Mesendoderm (in vitro differentiated cells): ENCODE results near the gene EXD3.

ENCODE experiments used
- DNase-seq: peaks from one replicate; pipeline ENCODE4 v3.0.0; 2013
- H2AK5ac ChIP-seq: 2 replicates; pipeline ENCODE4 v1.6.1; 2013; ENCODE audit warnings: low read length, inconsistent platforms
- H2BK120ac ChIP-seq: 2 replicates; pipeline ENCODE4 v1.6.1; 2013; ENCODE audit warnings: low read depth, mild to moderate bottlenecking, low read length, moderate library complexity, mixed read lengths
- H2BK15ac ChIP-seq: replicated peaks from 2 replicates; pipeline ENCODE4 v1.6.1; 2013; ENCODE audit warnings: low read depth, mild to moderate bottlenecking, moderate library complexity
- H2BK5ac ChIP-seq: 2 replicates; pipeline ENCODE4 v1.6.1; 2013; ENCODE audit warnings: low read length, inconsistent platforms
- H3K18ac ChIP-seq: 2 replicates; pipeline ENCODE4 v1.6.1; 2013; ENCODE audit warnings: mild to moderate bottlenecking, low read length, mixed read lengths
- H3K23ac ChIP-seq: one replicate; pipeline ENCODE4 v1.6.1; 2013; ENCODE audit warnings: low read length
- H3K27ac ChIP-seq: 2 replicates; pipeline ENCODE4 v1.5.1; 2013; ENCODE audit warnings: low read depth, mild to moderate bottlenecking, inconsistent platforms, low read length, moderate library complexity
- H3K27me3 ChIP-seq: 2 replicates; pipeline ENCODE4 v1.6.1; 2013; ENCODE audit warnings: low read length, control low read depth, mild to moderate bottlenecking, inconsistent platforms; ENCODE audit not compliant: insufficient read depth, poor library complexity
- H3K36me3 ChIP-seq: 2 replicates; pipeline ENCODE4 v1.6.1; 2013; ENCODE audit warnings: low read length, inconsistent platforms; ENCODE audit not compliant: control insufficient read depth, insufficient read depth
- H3K4ac ChIP-seq: one replicate; pipeline ENCODE4 v1.6.1; 2013; ENCODE audit warnings: low read depth, mild to moderate bottlenecking, low read length, moderate library complexity
- H3K4me1 ChIP-seq: 2 replicates; pipeline ENCODE4 v1.6.1; 2013; ENCODE audit warnings: low read depth, low read length, inconsistent platforms; ENCODE audit not compliant: control insufficient read depth
- H3K4me2 ChIP-seq: 2 replicates; pipeline ENCODE4 v1.6.1; 2013; ENCODE audit warnings: low read length
- H3K4me3 ChIP-seq: 2 replicates; pipeline ENCODE4 v1.5.1; 2013; ENCODE audit warnings: mild to moderate bottlenecking, low read length
- H3K56ac ChIP-seq: one replicate; pipeline ENCODE4 v1.6.1; 2013; ENCODE audit warnings: low read length
- H3K79me1 ChIP-seq: 2 replicates; pipeline ENCODE4 v1.6.1; 2013; ENCODE audit warnings: low read length, inconsistent platforms
- H3K79me2 ChIP-seq: 2 replicates; pipeline ENCODE4 v1.6.1; 2013; ENCODE audit warnings: mild to moderate bottlenecking, low read length; ENCODE audit not compliant: control insufficient read depth, insufficient read depth
- H3K9ac ChIP-seq: 2 replicates; pipeline ENCODE4 v1.6.1; 2013; ENCODE audit warnings: low read length, inconsistent platforms
- H4K5ac ChIP-seq: one replicate; pipeline ENCODE4 v1.6.1; 2013; ENCODE audit warnings: low read length
- H4K8ac ChIP-seq: one replicate; pipeline ENCODE4 v1.6.1; 2013; ENCODE audit warnings: low read depth, mild to moderate bottlenecking, control low read depth, low read length, moderate library complexity
- WGBS: extraction: QIAGEN DNeasy Blood & Tissue Kit; methylation state at CpG from one replicate; pipeline ENCODE4 v1.1.7; 2013; ENCODE audit warnings: low lambda C conversion rate, missing lambda C conversion rate; ENCODE audit not compliant: insufficient coverage; ENCODE audit errors: extremely low coverage; 5-methylcytosine and 5-hydroxymethylcytosine counted together

The EXD3 gene

GRCh38 chr9:137311986-137312851 lies 110.7 kb downstream of the EXD3 start:
- Histone ChIP-seq H2BK5ac (no peak overlapping the region), H3K4ac (no peak overlapping the region), H3K23ac (no peak overlapping the region), H4K8ac (no peak overlapping the region), H3K4me3 (no peak overlapping the region), H3K27ac (no peak overlapping the region), H4K5ac (no peak overlapping the region), H3K27me3 (no peaks in the 10 kb centered on the region), H3K56ac (no peak overlapping the region), H2BK120ac (no peak overlapping the region), H3K18ac (no peak overlapping the region), H3K79me2 (no peaks in the 10 kb centered on the region), H2BK15ac (no peak overlapping the region), H3K4me1 (no peaks in the 10 kb centered on the region), H3K9ac (no peak overlapping the region), H3K4me2 (no peak overlapping the region), H2AK5ac (no peak overlapping the region), H3K36me3 (no peaks in the 10 kb centered on the region), H3K79me1 (no peaks in the 10 kb centered on the region)
- DNase-seq: no peak
- WGBS: no CpG with 5 or more reads among the region's 28 CpGs

GRCh38 chr9:137311171-137311985 lies 111.6 kb downstream of the EXD3 start:
- DNase-seq: no peak
- H3K4ac ChIP-seq: no peak overlapping the region
- no peak overlapping the region for H3K27ac ChIP-seq
- H3K79me2 ChIP-seq: no peaks in the 10 kb centered on the region
- H4K5ac ChIP-seq: no peak overlapping the region
- no peak overlapping the region for H2BK120ac ChIP-seq
- H3K36me3 ChIP-seq: no peaks in the 10 kb centered on the region
- no peaks in the 10 kb centered on the region for H3K27me3 ChIP-seq
- H3K18ac ChIP-seq: no peak overlapping the region
- H2AK5ac ChIP-seq: no peak overlapping the region
- H3K4me3 ChIP-seq: no peak overlapping the region
- no peaks in the 10 kb centered on the region for H3K79me1 ChIP-seq
- H2BK5ac ChIP-seq: no peak overlapping the region
- no peak overlapping the region for H3K23ac ChIP-seq
- no peak overlapping the region for H4K8ac ChIP-seq
- H3K9ac ChIP-seq: no peak overlapping the region
- no peaks in the 10 kb centered on the region for H3K4me1 ChIP-seq
- no CpG with 5 or more reads among the region's 27 CpGs for WGBS
- H3K56ac ChIP-seq: no peak overlapping the region
- no peak overlapping the region for H2BK15ac ChIP-seq
- no peak overlapping the region for H3K4me2 ChIP-seq

- Histone ChIP-seq H2BK5ac (no peak overlapping the region), H3K79me2 (no peaks in the 10 kb centered on the region), H3K56ac (no peak overlapping the region), H3K23ac (no peak overlapping the region), H3K27ac (no peak overlapping the region), H2AK5ac (no peak overlapping the region), H3K18ac (no peak overlapping the region), H2BK15ac (no peak overlapping the region), H3K4ac (no peak overlapping the region), H2BK120ac (no peak overlapping the region), H3K4me3 (no peak overlapping the region), H3K79me1 (no peaks in the 10 kb centered on the region), H4K5ac (no peak overlapping the region), H3K9ac (no peak overlapping the region), H3K27me3 (no peaks in the 10 kb centered on the region), H4K8ac (no peak overlapping the region), H3K4me1 (peaks cover 5% of the 10 kb centered on the region), H3K36me3 (no peaks in the 10 kb centered on the region), H3K4me2 (no peak overlapping the region)
- no peak for DNase-seq
- WGBS: no CpG with 5 or more reads among the region's 20 CpGs
Observed at GRCh38 chr9:137310189-137311052, 112.5 kb downstream of the EXD3 start.

GRCh38 chr9:137309368-137310188 lies 113.4 kb downstream of the EXD3 start:
- H3K79me2 ChIP-seq: no peaks in the 10 kb centered on the region
- no peak overlapping the region for H2BK5ac ChIP-seq
- peaks cover 8% of the 10 kb centered on the region for H3K4me1 ChIP-seq
- no peak overlapping the region for H2BK120ac ChIP-seq
- WGBS: no CpG with 5 or more reads among the region's 15 CpGs
- no peak overlapping the region for H2BK15ac ChIP-seq
- no peaks in the 10 kb centered on the region for H3K27me3 ChIP-seq
- no peak overlapping the region for H3K56ac ChIP-seq
- no peak overlapping the region for H3K18ac ChIP-seq
- no peaks in the 10 kb centered on the region for H3K36me3 ChIP-seq
- no peak overlapping the region for H3K9ac ChIP-seq
- no peak overlapping the region for H3K27ac ChIP-seq
- H3K4me3 ChIP-seq: no peak overlapping the region
- DNase-seq: no peak
- no peak overlapping the region for H3K4ac ChIP-seq
- no peak overlapping the region for H4K5ac ChIP-seq
- H4K8ac ChIP-seq: no peak overlapping the region
- no peak overlapping the region for H3K4me2 ChIP-seq
- H3K23ac ChIP-seq: no peak overlapping the region
- H2AK5ac ChIP-seq: no peak overlapping the region
- H3K79me1 ChIP-seq: no peaks in the 10 kb centered on the region

- Histone ChIP-seq H3K4ac (no peak overlapping the region), H3K36me3 (no peaks in the 10 kb centered on the region), H3K4me1 (peaks cover 8% of the 10 kb centered on the region), H2BK120ac (no peak overlapping the region), H3K4me3 (no peak overlapping the region), H3K27me3 (no peaks in the 10 kb centered on the region), H2BK15ac (no peak overlapping the region), H3K9ac (no peak overlapping the region), H4K5ac (no peak overlapping the region), H3K4me2 (no peak overlapping the region), H3K56ac (no peak overlapping the region), H3K18ac (no peak overlapping the region), H4K8ac (no peak overlapping the region), H2AK5ac (no peak overlapping the region), H3K79me1 (no peaks in the 10 kb centered on the region), H3K27ac (no peak overlapping the region), H3K79me2 (no peaks in the 10 kb centered on the region), H2BK5ac (no peak overlapping the region), H3K23ac (no peak overlapping the region)
- WGBS: no CpG with 5 or more reads among the region's 20 CpGs
- no peak for DNase-seq
Observed at GRCh38 chr9:137308057-137308619, 114.8 kb downstream of the EXD3 start.
